Measurements from ENCODE around the gene PDE10A. TPM values are rescaled to one million over a fixed set of nuclear protein-coding genes. Genes with fewer than 3 reads are reported as not detected.

PDE10A gene
- total RNA-seq, 2 experiments from 2014 or later, result not detected

DNA sequence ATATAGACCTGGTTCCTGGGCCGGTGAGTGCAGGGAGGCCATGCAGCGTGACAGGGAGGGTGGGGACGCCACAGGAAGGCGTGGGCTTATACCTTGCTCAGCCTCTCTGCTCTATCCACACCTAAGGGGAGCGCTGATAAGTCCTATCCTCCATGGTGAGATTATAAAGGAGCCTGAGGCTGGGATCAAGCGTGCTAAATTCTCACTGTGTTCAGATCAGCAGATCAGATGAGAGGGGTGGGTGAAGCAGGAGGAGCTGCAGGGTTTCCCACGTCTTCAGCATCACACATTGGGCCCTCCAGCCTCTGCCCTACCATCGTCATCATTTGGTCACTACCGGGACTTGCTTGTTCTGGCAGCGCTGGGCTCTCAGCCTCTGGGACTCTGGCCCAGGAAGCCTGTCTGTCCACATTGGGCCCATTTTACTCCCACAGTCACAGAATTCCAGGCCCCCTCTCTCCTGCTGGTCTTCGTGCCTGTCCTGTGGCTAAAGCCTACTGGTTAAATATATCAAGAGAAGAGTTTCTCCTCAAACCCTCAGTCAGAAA lies 29.1 kb upstream of the PDE10A start:
- CTCF ChIA-PET, result no interaction called here
- Mint-ChIP-seq H3K9me3 (ENCODE audit: low read depth) (peaks cover under 1% of the 10 kb centered on the region), H3K27ac (no peak overlapping the region), H3K27me3 (no peaks in the 10 kb centered on the region), H3K4me1 (no peaks in the 10 kb centered on the region), H3K4me3 (no peak overlapping the region), H3K36me3 (no peaks in the 10 kb centered on the region)
- DNase-seq (no peak), ATAC-seq (no peak)

DNA sequence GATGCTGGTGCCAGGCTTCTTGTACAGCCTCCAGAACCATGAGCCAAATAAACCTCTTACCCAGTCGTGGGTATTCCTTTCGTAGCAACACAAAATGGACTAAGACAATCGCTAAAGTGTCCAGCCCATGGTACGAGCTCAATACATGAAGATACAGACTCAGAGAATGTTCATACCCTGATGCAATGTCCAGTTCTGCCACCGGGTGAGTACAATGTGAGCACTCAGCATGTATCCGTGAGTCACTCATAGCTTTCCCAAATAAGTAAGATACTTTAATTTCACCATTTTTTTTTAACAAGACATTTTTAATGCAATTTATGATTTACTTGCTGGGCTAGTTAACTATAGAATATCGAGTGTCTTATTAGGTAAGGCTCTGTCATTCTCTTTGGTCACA lies 26.7 kb upstream of the PDE10A start:
- Mint-ChIP-seq H3K4me3 (no peak overlapping the region), H3K27me3 (no peaks in the 10 kb centered on the region), H3K4me1 (no peaks in the 10 kb centered on the region), H3K27ac (no peak overlapping the region), H3K36me3 (no peaks in the 10 kb centered on the region), H3K9me3 (ENCODE audit: low read depth) (peaks cover 3% of the 10 kb centered on the region)
- CTCF ChIA-PET, result no interaction called here
- ATAC-seq (no peak), DNase-seq (no peak)

DNA sequence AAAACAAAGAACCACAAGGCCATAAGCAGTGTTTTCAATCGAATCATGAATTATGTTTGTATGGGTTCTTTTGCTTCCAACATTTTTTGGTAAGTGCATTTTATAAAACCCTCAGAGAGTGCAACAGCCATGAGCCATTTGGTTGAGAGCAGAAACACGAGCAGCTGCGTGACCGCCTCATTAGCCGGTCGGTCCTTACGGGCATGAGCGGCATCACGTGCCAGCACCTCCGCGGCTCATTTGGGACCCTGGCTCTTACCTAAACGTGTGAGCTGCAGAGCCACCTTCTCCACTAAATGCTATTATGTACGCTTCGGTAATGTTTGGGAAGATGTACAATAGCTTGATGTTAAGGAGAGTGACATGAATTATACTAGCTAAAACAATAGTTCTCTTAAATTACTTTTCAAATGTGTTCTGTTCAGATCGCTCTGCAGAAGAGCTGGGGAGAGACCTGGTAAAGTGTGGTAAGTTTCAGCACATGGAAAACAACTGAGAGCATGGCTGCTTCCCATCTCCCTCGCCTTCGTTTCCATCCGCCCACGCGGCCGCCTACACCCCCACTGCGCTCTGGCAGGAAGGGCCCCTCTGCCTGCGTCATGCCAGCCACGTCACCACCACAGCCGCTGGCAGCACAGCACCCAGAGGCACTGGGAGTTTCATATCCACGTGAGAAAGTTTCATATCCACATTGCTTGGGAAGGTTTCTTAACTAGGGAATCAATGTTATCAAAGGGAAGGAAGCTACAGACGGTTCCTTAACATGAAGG lies 23.7 kb upstream of the PDE10A start:
- Mint-ChIP-seq H3K4me1 (no peaks in the 10 kb centered on the region), H3K4me3 (no peak overlapping the region), H3K27ac (no peak overlapping the region), H3K9me3 (ENCODE audit: low read depth) (peaks cover 3% of the 10 kb centered on the region), H3K27me3 (no peaks in the 10 kb centered on the region), H3K36me3 (no peaks in the 10 kb centered on the region)
- DNase-seq, result no peak
- no peak for ATAC-seq
- CTCF ChIA-PET, result no interaction called here

DNA sequence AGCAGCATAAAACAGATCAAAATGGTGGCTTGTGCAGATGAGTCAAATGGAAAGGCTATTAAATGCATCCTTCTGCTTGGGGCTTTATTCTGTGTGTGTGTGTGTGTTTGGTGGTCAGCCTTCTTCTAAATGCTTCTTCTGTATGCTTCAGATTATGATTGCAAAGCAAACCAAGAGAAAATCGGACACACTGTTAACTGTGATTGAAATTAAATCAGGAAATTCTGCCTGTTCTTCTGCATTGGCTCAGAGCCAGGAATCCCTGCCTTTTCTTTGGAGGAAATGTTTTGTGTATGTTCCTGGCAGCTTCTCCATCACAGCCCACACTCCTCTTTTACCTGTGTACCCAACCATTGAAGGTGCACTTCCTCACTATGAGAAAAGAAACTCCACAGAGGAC lies 22.3 kb upstream of the PDE10A start:
- Mint-ChIP-seq H3K4me3 (no peak overlapping the region), H3K36me3 (no peaks in the 10 kb centered on the region), H3K4me1 (no peaks in the 10 kb centered on the region), H3K27me3 (no peaks in the 10 kb centered on the region), H3K9me3 (ENCODE audit: low read depth) (peaks cover 3% of the 10 kb centered on the region), H3K27ac (no peak overlapping the region)
- DNase-seq, result no peak
- CTCF ChIA-PET, result no interaction called here
- ATAC-seq, result no peak

DNA sequence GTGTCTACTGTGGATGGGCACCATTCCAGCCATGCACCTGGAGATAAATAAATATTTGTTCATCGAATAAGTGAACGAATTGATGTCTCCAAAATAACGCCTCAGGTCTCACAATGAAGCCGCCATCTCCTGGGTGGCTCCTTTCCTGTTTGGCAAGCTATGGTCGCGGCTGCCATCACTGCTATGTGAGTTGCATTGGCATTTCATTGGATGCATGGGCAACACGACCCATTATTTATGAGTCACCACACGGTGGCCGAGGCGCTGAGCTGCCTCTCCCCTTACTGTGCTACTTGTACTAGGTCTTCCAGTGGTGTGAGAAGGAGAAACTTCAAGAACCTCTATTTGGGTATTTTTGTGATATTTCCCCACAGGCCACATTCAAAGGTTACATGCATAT lies 21.3 kb upstream of the PDE10A start:
- no peak for DNase-seq
- H3K4me1 Mint-ChIP-seq, result no peaks in the 10 kb centered on the region
- H3K4me3 Mint-ChIP-seq, result no peak overlapping the region
- CTCF ChIA-PET, result no interaction called here
- ATAC-seq, result no peak
- no peaks in the 10 kb centered on the region for H3K36me3 Mint-ChIP-seq
- H3K9me3 Mint-ChIP-seq (ENCODE audit: low read depth), result peaks cover 3% of the 10 kb centered on the region
- H3K27me3 Mint-ChIP-seq, result no peaks in the 10 kb centered on the region
- H3K27ac Mint-ChIP-seq, result no peak overlapping the region

DNA sequence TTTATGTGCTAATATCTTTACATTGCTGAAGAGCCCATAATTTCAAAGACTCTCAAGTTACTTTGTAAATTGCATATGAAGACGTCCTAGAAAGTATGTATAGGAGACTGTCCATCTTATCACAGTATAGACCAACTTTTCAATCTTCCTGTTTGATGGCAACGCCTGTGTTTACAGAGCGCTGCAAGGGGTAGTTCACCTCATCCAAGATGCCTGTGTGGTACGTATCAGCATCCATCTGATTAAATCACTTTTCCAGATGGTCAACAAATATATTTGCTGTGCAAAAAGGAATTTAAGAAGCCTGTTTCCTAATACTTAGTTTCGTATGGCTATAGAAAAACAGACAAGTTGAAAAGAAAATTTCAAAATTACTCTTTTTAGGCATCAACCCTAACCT lies 17.9 kb upstream of the PDE10A start:
- ATAC-seq (no peak), DNase-seq (no peak)
- Mint-ChIP-seq H3K9me3 (ENCODE audit: low read depth) (peaks cover 6% of the 10 kb centered on the region), H3K4me3 (no peak overlapping the region), H3K4me1 (no peaks in the 10 kb centered on the region), H3K27me3 (no peaks in the 10 kb centered on the region), H3K27ac (no peak overlapping the region), H3K36me3 (no peaks in the 10 kb centered on the region)
- CTCF ChIA-PET, result no interaction called here

DNA sequence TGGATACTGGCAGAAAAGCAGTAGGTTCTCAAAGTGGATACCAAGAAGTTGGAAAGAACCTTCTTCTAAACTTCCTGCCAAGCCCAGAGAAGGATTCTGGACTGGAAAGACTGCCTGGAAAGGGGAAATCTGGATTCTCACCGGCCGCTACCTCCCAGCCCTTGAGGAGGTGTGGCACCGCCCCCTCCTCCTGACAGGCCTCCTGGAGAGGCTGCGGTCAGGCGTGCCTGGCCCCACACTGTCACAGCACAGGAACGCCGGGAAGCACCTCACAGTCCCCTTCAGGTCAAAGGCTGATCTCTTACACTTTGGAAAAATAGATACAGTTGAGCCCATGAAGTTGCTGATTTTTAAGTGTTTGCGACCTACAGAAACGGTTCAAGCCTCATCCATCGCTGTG lies 16.3 kb upstream of the PDE10A start:
- no peaks in the 10 kb centered on the region for H3K4me1 Mint-ChIP-seq
- CTCF ChIA-PET, result no interaction called here
- no peaks in the 10 kb centered on the region for H3K36me3 Mint-ChIP-seq
- no peaks in the 10 kb centered on the region for H3K27me3 Mint-ChIP-seq
- DNase-seq (no peak), ATAC-seq (no peak)
- H3K4me3 Mint-ChIP-seq, result no peak overlapping the region
- H3K27ac Mint-ChIP-seq, result no peak overlapping the region
- H3K9me3 Mint-ChIP-seq (ENCODE audit: low read depth), result peaks cover 6% of the 10 kb centered on the region

DNA sequence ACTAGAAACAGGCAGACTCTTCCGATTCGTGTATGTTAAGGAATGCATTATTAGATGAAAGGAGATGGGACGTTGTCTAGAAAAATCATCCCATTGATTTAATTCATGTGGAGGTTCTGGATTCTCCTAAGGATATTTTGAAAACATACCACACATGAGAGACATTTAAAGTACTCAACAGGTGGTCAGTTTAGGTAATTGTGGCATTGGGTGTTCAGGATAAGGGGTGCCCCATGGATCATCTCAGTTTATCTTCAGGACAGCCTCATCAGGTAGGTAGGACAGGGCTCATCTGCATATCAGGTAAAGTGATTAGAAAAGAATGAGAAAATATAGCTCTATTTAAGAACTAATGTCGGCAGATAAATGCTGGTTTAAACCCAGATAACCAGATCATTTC lies 15.9 kb upstream of the PDE10A start:
- ATAC-seq (no peak), DNase-seq (no peak)
- Mint-ChIP-seq H3K9me3 (ENCODE audit: low read depth) (peaks cover 6% of the 10 kb centered on the region), H3K27ac (no peak overlapping the region), H3K36me3 (no peaks in the 10 kb centered on the region), H3K4me1 (no peaks in the 10 kb centered on the region), H3K27me3 (no peaks in the 10 kb centered on the region), H3K4me3 (no peak overlapping the region)
- CTCF ChIA-PET, result no interaction called here

DNA sequence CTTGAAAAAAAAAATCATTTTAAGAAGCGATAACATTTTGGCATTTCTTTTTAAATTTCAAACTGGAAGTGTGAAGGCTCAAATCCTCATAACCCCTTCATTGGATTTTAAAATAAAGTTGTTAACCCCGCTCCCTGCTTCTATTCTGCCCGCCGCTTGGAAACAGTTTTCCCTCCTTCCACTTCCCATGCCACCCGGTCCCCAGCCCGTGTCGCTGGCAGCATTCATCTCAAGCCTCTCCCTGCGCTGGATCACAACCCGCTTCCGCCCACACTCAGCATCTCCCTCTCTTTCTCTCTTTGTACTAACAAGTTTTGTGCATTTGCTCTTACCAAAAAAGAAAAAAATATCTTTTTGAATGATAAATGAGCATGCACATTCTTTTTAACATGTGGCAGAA lies 15.4 kb upstream of the PDE10A start:
- Mint-ChIP-seq H3K27ac (no peak overlapping the region), H3K4me1 (no peaks in the 10 kb centered on the region), H3K27me3 (no peaks in the 10 kb centered on the region), H3K9me3 (ENCODE audit: low read depth) (peaks cover 6% of the 10 kb centered on the region), H3K36me3 (no peaks in the 10 kb centered on the region), H3K4me3 (no peak overlapping the region)
- CTCF ChIA-PET, result no interaction called here
- ATAC-seq (no peak), DNase-seq (no peak)

DNA sequence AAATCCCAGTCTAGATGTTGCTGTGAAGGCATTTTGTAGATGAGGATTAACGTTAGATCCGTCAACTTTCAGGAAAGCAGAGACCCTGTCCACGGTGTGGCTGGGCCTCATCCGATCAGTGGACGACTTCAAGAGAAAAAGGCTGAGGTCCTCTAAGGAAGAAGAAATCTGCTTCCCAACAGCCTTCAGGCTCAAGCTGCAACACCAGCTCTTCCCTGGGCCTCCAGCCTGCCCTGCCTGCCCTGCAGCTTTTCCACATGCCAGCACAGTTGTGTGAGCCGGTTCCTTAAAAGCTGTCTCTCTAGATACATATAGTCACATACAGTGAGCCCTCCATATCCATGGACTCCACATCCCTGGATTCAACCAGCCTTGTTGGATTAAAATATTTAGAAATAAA lies 14.1 kb upstream of the PDE10A start:
- ATAC-seq, result no peak
- DNase-seq, result no peak
- H3K9me3 Mint-ChIP-seq (ENCODE audit: low read depth), result peaks cover 6% of the 10 kb centered on the region
- H3K27me3 Mint-ChIP-seq, result no peaks in the 10 kb centered on the region
- CTCF ChIA-PET, result no interaction called here
- no peak overlapping the region for H3K4me3 Mint-ChIP-seq
- no peak overlapping the region for H3K27ac Mint-ChIP-seq
- no peaks in the 10 kb centered on the region for H3K4me1 Mint-ChIP-seq
- H3K36me3 Mint-ChIP-seq, result no peaks in the 10 kb centered on the region

DNA sequence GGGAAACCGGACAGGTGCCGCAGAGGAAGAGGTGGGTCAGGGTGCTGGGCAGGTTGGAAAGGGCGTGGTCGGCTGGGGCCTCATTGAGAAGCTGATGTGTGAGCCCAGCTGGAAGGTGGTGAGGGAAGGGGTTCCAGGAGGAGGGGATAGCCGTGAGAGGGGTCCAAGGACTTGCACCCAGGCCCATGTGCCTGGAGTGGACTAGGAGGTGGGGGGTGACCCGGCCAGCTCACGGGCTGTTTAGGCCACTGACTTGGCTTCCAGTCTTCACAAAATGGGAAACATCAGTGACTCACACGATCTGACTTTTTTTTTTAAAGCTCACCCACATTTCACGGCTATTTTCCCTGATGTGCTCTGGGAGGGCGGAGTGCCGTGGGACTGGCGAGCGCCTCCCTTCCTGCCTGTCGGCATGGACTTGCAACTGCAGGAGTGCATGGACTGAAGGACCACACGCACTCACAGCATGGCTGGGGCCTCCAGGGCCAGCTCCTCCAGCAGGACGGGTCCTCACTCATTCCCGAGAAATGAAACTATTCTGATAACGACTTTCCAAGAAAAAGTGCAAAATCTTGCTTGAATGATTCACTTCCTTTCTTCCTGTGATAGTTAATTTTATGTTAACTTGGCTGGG lies 13.5 kb upstream of the PDE10A start:
- no peaks in the 10 kb centered on the region for H3K4me1 Mint-ChIP-seq
- peaks cover 6% of the 10 kb centered on the region for H3K9me3 Mint-ChIP-seq (ENCODE audit: low read depth)
- DNase-seq (no peak), ATAC-seq (no peak)
- CTCF ChIA-PET, result no interaction called here
- no peaks in the 10 kb centered on the region for H3K27me3 Mint-ChIP-seq
- H3K4me3 Mint-ChIP-seq, result no peak overlapping the region
- H3K36me3 Mint-ChIP-seq, result no peaks in the 10 kb centered on the region
- H3K27ac Mint-ChIP-seq, result no peak overlapping the region

DNA sequence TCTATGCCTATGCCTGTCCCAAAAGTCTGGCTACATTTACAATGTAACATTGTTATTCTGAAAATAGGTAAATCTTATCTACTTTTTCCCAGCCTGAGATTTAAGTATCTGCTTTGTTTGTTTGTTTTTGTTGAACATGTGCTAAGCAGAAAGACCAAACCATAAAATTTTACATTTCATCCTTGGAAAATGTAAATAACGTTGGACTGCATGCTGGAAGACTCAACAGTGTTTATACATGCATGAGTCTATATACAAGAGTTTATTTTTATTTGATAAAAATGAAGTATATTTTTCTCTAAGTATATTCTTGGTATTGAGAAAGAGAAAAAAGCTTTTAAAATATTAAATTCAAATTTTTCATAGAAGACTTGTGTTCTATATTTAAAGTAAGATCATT lies 12.1 kb upstream of the PDE10A start:
- no peaks in the 10 kb centered on the region for H3K4me1 Mint-ChIP-seq
- CTCF ChIA-PET, result no interaction called here
- H3K9me3 Mint-ChIP-seq (ENCODE audit: low read depth), result peaks cover 6% of the 10 kb centered on the region
- no peaks in the 10 kb centered on the region for H3K36me3 Mint-ChIP-seq
- H3K27ac Mint-ChIP-seq, result no peak overlapping the region
- no peak overlapping the region for H3K4me3 Mint-ChIP-seq
- ATAC-seq (no peak), DNase-seq (no peak)
- H3K27me3 Mint-ChIP-seq, result no peaks in the 10 kb centered on the region

DNA sequence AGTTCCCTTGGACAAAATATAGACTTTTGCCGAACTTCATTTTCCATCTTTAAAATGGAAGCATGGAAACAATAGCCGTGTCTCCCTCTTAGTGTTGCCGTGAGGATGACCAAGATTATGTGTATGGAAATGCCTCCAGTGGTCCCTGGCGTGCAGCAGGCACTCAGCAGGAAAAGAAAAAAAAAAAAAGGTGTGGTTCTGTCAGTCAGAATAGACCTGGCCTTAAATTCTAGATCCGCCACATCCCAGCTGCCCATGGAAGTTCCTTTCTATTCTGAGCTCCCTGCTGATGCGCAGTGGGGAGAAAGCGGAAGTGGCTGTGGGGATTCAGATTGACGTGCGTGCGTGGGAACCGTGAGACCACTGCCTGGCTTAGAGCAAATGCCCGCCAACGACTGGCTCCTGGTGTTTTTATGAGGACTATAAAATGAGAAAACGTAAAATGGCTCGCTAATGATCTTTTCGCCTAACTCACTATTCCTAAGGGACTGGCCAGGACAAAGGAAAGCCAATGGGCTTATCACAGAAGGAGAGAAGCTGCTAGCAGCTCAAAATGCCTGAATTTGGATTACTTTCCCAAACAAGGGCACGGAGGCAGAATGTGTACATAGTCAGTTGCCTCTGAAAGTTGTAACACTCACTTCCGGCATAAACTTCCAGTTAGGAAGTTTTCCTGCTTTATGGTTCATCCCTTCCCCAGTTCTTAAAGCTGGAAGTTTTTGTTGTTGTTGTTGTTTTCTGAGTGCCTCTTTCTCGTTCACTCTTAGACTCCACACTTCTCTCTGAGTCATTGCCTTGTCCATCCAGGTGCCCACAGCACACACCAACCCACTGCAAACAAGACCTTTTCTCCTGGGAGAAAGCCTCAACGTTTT lies 11.4 kb upstream of the PDE10A start:
- no peak overlapping the region for H3K27ac Mint-ChIP-seq
- H3K36me3 Mint-ChIP-seq, result no peaks in the 10 kb centered on the region
- H3K27me3 Mint-ChIP-seq, result no peaks in the 10 kb centered on the region
- ATAC-seq (no peak), DNase-seq (no peak)
- H3K9me3 Mint-ChIP-seq (ENCODE audit: low read depth), result peaks cover 6% of the 10 kb centered on the region
- H3K4me3 Mint-ChIP-seq, result no peak overlapping the region
- CTCF ChIA-PET, result no interaction called here
- H3K4me1 Mint-ChIP-seq, result no peaks in the 10 kb centered on the region
